ENCODE results near the gene RPN2.

GRCh38 chr20:37257988-37258387, 78.9 kb downstream of the RPN2 start:
- no peak for TF ChIP-seq CTCF (IDR thresholded peaks at IDR 0.05)
- no peak for TF ChIP-seq POLR2A (IDR thresholded peaks at IDR 0.05)

All from right lobe of liver (tissue), 4 donors.